Kidney (tissue), 14 donors: ENCODE measurements around the gene EXOC3L1. TPM values are rescaled to one million over a fixed set of nuclear protein-coding genes. Genes with fewer than 3 reads are reported as not detected.
A peak's percentile ranks its signal among the peaks of the same experiment; 100 is the strongest.

Experiments
- DNase-seq, 5 donors: peaks; one replicate each; pipeline ENCODE4 v3.0.0-alpha.2; 2013 to 2020
- FAIRE-seq: peaks from 2 replicates; lab custom pipeline; 2012; peaks lifted over from hg19 to GRCh38; lab: Jason Lieb, UNC
- H3K27ac ChIP-seq, 2 donors: one replicate each; pipeline ENCODE4 v1.7.0; 2013; ENCODE audit warnings: low read depth in 2 of 2, low read length in 2 of 2, inconsistent platforms in 1 of 2
- H3K27me3 ChIP-seq: one replicate; pipeline ENCODE4 v1.7.1; 2013; ENCODE audit warnings: low read length, inconsistent platforms; ENCODE audit not compliant: control insufficient read depth, insufficient read depth
- H3K36me3 ChIP-seq, 3 donors: one replicate each; pipeline versions ENCODE4 v1.7.0 to v1.7.1; 2013; ENCODE audit warnings: low read length in 3 of 3, control low read depth in 1 of 3, inconsistent platforms in 1 of 3; ENCODE audit not compliant: insufficient read depth in 3 of 3, control insufficient read depth in 2 of 3
- H3K4me1 ChIP-seq, 3 donors: one replicate each; pipeline versions ENCODE4 v1.7.0 to v1.7.1; 2013; ENCODE audit warnings: low read length in 3 of 3, inconsistent platforms in 1 of 3, low read depth in 1 of 3; ENCODE audit not compliant: control insufficient read depth in 2 of 3, insufficient read depth in 2 of 3
- H3K4me3 ChIP-seq, 3 donors: one replicate each; pipeline versions ENCODE4 v1.7.0 to v1.8.1; 2013; ENCODE audit warnings: low read length in 3 of 3, control low read depth in 1 of 3, inconsistent platforms in 1 of 3
- H3K9ac ChIP-seq, 3 donors: one replicate each; pipeline versions ENCODE4 v1.7.0 to v1.7.1; 2013; ENCODE audit warnings: low read length in 3 of 3, control low read depth in 1 of 3, inconsistent platforms in 1 of 3
- H3K9me3 ChIP-seq, 3 donors: one replicate each; pipeline versions ENCODE4 v1.7.0 to v1.7.1; 2013; ENCODE audit warnings: low read length in 3 of 3, control low read depth in 1 of 3, inconsistent platforms in 1 of 3; ENCODE audit not compliant: control insufficient read depth in 2 of 3, insufficient read depth in 1 of 3
- intact Hi-C: fragments of 100-400 bp; cut with DNase I; formaldehyde crosslinking; loops from one replicate; pipeline ENCODE4 v1.11.1; 2022
- polyA plus RNA-seq: library from polyadenylated mRNA; stranded (reverse); fragments of 350-450 nt; fragmentation: Illumina TruSeq; extraction: RNeasy Lipid Tissue Mini Kit (QIAGEN cat#74804); gene quantifications from one replicate; pipeline ENCODE4 v1.2.3, GENCODE V29; 2014; ENCODE audit warnings: low read depth, low replicate concordance; ENCODE audit not compliant: insufficient read depth
- total RNA-seq: library from RNA; stranded (reverse); fragmentation: NEBNext Ultra II Directional; extraction: Animal tissue kit (Norgen Biotek cat#: 25700); gene quantifications from one replicate; pipeline ENCODE4 v1.2.1, GENCODE V29; 2021
- TF ChIP-seq, protein P1 (sequence below): IDR thresholded peaks from 3 replicates; pipeline ENCODE4 v1.5.1; 2012; ENCODE audit warnings: mild to moderate bottlenecking, moderate library complexity, borderline replicate concordance; ENCODE audit not compliant: insufficient read depth; ENCODE audit errors: extremely low read depth
- donor health status: control.
- donor health status: control.
- donor health status: control.
- donor health status: control.
- donor health status: control.
- donor health status: DM: yes; HTN: yes; CAD: no.
- donor health status: Normal renal cell carcinoma (clear cell type).

EXOC3L1 gene
- total and polyA plus RNA-seq, 2 donors from 2014 or later = 7.2 to 9.9 TPM

DNA sequence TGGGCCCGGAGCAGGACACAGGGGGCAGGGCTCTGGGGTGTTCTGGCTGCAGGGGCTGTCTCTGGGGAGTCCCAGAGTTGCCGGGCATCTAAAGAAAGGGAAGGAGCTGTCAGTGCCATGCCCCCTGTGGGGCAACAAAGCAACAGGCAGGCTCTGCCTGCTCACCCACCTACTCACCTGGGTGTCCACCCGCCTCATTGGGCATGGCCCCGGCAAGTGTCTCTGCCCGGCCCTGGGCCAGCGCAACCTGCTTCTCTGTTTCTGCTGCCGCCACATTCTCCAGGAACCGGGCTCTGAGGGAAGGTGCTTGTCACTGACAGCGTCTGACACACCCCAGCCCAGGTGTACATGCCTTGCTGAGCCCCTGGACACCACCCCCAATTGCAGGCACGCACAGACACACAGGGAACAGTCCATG lies 44.3 kb upstream of the EXOC3L1 start:
- peaks cover 2 to 51% (median 35%) of the 10 kb centered on the region in 3 donors for H3K36me3 ChIP-seq
- no peak for DNase-seq
- no peak overlapping the region for H3K27ac ChIP-seq
- H3K9me3 ChIP-seq = no peaks in the 10 kb centered on the region
- TF ChIP-seq, protein P1, sequence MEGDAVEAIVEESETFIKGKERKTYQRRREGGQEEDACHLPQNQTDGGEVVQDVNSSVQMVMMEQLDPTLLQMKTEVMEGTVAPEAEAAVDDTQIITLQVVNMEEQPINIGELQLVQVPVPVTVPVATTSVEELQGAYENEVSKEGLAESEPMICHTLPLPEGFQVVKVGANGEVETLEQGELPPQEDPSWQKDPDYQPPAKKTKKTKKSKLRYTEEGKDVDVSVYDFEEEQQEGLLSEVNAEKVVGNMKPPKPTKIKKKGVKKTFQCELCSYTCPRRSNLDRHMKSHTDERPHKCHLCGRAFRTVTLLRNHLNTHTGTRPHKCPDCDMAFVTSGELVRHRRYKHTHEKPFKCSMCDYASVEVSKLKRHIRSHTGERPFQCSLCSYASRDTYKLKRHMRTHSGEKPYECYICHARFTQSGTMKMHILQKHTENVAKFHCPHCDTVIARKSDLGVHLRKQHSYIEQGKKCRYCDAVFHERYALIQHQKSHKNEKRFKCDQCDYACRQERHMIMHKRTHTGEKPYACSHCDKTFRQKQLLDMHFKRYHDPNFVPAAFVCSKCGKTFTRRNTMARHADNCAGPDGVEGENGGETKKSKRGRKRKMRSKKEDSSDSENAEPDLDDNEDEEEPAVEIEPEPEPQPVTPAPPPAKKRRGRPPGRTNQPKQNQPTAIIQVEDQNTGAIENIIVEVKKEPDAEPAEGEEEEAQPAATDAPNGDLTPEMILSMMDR = no peak
- no peak overlapping the region for H3K4me3 ChIP-seq
- intact Hi-C loops = no loop called here
- no peak for FAIRE-seq
- no peaks in the 10 kb centered on the region for H3K4me1 ChIP-seq
- H3K27me3 ChIP-seq = no peaks in the 10 kb centered on the region
- no peak overlapping the region for H3K9ac ChIP-seq

DNA sequence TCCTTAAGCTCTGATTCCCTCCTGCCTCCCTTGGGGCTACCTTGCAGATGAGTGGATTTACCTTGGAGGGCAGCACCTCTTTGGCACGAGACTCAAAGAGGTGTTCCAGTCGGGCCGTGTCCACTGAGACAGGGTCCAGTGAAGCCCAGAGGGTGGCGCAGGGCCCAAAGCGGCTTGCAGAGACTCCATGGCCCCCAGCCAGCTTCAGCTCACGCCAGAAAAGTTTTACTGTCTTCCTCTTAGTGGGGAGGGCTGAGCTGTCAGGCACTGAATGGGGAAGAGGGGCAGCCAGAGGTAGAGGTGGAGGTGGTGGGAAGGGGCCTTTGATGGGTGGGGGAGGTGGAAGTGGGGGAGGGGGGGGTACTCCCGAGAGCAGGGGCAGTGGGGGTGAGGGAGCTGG lies 43.7 kb upstream of the EXOC3L1 start:
- no peak overlapping the region for H3K27ac ChIP-seq
- H3K36me3 ChIP-seq = peaks cover 2 to 55% (median 33%) of the 10 kb centered on the region in 3 donors
- no peak overlapping the region for H3K9ac ChIP-seq
- intact Hi-C loops = no loop called here
- DNase-seq = peak in 1 of 5 donors; percentile 66
- H3K4me1 ChIP-seq = no peaks in the 10 kb centered on the region
- no peak for FAIRE-seq
- H3K4me3 ChIP-seq = no peak overlapping the region
- H3K27me3 ChIP-seq = no peaks in the 10 kb centered on the region
- TF ChIP-seq, protein P1 = no peak
- no peaks in the 10 kb centered on the region for H3K9me3 ChIP-seq

DNA sequence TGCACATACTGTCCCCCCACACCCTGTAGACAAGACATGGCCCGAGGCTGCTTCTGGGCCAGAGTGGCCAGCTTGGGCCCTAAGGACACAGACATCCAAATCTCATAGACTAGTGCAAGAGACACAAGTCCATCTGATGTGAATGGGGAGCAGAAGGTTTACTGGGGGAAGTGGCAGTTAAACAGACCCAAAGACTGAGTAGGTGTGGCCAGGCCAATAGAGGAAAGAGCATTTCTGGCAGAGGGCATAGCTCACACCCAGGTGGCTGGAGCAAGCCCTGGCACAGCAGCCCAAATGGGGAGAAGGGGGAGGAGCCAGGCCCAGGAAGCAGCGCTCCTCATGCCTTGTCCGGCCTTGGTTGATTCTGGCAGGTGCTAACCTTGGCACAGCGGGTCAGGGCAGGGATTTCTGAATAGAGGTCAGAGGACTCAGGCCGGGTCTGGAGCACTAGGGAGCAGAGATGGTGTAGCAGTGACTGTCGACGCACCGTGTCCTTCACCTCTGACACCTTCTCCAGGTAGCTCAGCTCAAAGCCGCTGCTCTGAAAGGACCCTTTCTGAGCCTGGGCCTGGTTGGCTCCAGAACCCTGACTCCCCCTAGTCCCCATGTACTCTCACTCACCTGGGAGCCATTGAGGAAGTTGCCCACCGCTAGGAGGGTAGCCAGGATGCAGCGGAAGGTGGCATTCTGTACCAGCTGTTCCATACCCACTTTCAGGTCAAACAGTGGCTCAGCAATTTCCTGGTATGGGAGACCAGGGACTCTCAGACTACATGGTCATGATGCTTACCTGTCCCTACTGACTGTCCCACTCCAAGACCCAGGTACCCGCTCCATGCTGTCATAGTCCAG lies 41.1 kb upstream of the EXOC3L1 start:
- TF ChIP-seq, protein P1 = no peak
- Histone ChIP-seq H3K36me3 (peaks cover 2 to 35% (median 20%) of the 10 kb centered on the region in 3 donors), H3K27me3 (no peaks in the 10 kb centered on the region), H3K4me1 (peaks cover 0 to 11% (median 10%) of the 10 kb centered on the region in 3 donors), H3K4me3 (no peak overlapping the region), H3K27ac (no peak overlapping the region), H3K9me3 (no peaks in the 10 kb centered on the region), H3K9ac (no peak overlapping the region)
- no peak for FAIRE-seq
- intact Hi-C loops = no loop called here
- DNase-seq = peak in 1 of 5 donors; percentile 51
